GM21717 (cell line): ENCODE measurements around the gene USP2.

Experiments
- ATAC-seq: cut with Tn5 transposase; IDR thresholded peaks from one replicate; pipeline ENCODE4 v1.9.1; 2021; ENCODE audit warnings: mild to moderate bottlenecking, moderate library complexity; ENCODE audit not compliant: unreplicated experiment

USP2 gene

DNA sequence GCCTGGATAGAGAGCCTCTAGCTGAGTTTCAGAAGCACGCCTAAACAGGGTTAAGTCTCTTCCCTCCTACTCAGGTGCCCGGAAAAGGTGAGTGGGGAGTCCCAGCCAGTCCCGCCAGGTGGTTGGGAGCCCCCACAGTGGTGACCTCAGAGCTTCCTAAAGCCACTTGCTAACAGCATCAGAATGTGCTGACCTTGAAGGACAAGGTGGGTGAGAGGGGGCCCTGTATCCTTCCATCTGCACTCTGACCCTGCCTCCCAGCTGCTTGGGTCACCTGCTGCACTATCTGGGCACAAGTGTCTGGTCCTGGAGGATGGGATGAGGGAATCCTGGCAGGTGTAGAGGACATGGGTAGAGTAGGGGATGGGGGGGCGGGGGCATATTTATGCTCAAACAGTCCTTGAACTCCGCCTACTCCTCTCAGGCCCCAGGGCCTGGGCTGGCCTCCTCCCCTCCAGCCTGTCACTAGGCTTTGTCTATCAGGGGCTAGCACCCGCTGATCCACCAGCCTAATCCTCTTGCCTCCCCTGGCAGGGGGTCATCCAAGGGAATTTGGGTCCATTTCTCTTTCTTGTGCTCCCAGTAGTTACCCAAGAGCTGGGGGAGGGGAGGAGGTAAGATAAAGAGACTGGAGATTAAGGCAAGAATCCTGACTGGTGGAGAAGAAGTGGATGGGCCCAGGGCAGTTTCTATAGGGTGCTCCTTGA, 3.4 kb downstream of the USP2 start:
- no peak for ATAC-seq

DNA sequence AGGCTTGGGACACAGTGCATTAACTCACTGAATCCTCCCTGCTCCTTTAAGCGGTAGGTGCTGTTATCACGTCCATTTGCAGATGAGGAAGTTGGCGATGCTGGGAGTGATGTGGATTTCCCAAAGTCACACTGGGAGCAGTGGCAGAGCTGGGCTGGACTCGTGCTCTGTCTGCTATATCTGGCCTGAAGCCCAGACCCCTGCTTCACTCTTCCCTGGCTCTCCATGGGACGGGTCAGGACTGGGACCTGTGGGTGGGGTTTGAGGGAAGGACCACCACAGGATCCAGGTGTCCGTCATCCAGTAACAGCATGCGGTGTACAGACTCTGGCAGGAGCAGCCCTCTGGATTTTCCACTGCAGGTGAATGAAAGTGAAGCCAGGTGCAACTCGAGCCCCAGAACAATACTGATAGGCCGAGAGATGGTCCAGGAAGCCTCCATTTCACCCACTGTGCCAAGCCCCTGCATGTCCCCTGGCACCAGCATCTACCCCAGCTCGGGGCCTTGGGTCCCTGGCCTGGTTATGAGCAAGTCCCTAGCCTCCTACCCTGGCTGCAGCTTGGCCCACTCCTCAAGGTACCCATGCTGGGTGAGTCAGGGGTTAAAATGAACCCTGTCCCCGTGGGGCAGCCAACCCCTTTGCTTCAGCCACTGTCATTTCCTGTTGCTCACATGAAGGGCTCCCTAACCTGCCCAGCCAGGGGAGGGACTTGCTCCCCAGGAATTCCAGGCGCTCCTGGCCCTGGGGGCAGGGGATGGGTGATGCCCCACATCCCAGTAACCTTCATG, 4.2 kb downstream of the USP2 start:
- ATAC-seq: no peak

DNA sequence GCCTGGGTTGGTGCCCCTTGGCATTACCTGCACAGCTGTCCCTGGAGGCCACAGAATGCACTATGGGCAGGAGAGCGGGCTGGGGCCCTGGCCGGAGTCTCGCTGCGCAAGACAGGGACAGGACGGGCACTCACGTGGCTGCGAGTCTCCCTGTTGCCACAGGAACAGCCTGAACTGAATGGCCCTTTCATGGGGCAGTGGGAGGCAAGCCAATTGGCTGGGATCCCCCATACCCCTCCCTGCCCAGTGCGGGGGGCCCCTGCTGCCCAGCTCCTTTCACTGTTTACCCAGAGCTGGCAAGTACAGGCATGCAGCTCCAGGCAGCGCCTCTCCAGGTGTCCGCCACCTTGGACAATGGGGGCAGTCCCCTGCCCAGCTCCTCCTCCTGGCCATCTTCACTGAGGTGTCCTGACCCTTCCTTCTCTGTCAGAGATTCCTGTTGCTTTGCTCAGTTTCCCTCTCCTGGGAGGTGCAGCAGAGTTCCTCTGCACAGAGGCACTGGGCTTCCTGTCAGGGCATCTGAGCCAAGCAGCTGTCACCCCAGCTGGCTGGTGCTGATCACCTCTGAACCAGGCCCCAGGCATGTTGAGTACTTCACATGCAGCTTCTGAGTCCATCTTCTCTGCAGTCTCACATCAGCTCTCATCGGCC, 5.2 kb downstream of the USP2 start:
- ATAC-seq: no peak

DNA sequence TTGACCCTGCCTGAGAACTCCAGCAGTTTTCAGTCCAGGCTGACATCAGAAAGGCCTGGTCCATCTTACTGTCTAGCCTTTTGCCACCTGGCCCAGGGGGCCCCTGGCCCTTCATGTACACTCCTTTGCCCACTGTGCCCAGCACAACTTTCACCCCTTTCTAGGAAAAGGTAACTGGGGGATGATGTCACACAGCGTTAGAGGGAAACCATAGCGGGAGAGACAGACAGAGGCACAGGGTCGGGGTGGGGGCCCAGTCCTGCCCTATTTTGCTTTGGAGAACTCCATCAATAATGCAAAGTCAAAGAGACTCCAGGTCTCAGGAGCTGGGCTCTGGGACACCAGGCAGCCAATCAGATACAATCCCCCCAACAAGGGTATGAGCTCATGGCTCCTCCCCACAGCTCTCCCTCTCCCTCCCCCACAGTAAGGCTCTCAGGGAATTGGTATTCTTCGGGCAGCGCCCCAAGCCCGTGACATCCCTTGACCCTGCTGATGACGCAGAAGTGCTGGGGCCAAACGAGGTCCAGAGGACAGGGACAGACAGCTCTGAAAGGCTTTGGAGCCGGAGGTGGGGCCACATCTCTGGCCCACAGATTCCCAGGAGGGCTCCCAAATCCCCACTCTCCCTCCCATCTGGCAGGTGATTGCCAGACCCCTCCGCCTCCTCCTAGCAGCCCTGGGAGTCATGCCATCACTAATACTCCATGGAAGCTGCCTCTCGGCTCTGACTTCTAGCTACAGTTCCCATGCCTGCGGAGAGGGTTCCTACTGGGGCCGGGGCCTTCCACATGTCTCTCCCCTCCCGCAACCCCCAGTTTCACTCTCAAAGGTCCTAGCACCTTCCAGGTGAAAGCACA, 5.9 kb downstream of the USP2 start:
- ATAC-seq: no peak

DNA sequence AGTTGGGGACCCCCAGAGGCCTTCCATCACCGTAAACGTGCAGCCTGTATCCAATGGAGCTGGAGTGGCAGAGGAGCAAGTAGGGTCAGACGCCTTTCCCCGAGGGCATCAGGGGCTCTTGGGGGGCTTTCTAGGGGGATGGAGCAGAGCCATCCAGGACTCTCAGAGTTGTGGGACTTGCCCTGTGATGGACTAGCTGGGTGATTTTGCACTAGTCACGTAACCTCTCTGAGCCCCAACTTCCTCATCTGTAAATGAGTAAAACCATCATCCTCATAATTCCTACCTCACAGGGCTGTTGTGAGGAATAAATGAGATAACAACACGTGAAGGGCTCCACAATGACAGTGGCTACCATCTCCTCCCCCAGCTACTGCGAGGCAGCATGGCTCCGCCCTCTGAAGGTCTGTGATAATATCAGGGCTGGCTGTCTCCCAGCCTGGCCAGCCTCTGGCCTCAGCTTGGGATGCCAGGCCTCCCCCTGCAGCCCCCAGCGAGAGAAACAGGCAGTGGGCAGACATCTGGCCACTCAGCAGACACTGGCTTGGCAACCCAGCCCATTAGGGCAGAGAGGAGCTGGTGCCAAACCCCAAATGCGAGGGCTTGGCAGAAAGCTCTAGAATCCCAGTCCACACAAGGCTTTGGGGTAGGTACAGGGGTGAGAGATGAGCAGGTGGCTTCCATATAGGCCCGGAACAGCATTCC, 6.7 kb downstream of the USP2 start:
- ATAC-seq: no peak

DNA sequence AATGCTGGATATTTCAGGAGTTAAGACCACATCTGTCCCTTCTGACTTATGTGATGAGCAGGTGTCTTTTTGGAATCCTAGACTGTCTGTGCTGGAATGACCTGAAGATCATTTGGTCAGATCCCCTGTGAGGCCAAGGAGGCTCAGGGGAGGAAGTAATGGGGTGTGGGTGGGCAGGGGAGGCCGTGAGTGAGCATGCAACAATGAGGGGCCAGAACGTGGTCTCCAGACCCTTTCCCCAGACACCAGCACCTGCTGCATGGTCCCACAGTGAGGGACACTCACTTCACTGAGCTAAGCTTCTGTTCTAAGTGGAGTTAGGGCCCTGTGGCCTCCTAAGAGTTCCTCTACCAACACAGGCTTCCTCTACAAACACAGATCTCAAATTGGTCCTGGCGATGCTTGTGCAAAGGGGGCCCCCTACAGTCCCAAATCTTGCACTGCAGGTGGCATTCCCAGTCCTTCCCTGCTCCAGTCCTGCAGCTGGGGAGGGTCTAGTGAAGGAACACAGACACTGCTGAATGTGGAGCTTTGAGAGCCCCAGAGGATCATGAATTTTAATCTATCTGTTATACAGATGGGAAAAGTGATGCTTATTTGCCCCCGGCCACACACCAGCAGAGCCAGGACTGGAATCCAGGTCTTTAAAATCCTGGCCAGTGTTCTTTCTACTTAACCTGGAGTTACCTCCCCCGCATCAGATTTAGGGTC, 7.4 kb downstream of the USP2 start:
- ATAC-seq: no peak

DNA sequence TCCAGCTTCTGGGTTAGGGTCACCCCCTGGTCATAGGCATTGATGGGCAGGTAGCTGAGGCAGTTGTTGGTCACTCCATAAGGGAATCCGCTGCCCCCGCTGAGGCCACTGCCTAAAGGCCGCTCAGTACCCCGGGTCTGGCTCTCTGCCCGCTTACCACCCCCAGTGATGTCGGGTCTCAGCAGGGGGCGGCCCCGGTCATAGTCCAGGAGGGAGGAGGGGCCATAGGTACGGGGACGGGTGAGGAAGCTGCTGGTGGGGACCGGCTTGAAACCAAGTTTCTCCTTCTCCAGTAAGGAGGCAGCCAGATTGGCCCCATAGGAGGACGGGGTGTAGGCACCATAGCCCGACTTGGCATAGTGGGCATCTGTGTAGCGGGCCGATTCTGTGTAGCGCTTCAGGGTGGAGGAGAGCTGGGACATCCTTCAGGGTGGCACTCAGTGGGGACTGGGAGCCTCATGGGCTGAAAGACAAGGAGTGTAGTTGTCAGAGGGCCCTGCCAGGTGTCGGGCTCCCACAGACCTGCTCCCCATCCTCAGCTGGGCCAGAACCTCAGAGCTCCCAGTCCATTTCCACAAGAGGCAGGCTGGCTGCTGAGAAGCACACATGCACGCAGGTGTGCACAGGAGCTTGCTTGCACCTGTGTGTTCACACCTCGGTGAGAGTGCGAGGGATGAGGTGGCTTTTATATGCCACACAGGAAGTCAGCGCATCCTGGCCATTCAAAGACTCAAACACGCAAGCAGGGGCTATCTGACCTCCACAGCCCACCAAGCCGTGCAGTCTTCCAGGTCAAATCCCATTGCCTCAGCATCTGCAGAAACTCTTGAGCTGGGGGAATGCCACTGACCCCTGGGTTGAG, 8.2 kb downstream of the USP2 start:
- no peak for ATAC-seq

DNA sequence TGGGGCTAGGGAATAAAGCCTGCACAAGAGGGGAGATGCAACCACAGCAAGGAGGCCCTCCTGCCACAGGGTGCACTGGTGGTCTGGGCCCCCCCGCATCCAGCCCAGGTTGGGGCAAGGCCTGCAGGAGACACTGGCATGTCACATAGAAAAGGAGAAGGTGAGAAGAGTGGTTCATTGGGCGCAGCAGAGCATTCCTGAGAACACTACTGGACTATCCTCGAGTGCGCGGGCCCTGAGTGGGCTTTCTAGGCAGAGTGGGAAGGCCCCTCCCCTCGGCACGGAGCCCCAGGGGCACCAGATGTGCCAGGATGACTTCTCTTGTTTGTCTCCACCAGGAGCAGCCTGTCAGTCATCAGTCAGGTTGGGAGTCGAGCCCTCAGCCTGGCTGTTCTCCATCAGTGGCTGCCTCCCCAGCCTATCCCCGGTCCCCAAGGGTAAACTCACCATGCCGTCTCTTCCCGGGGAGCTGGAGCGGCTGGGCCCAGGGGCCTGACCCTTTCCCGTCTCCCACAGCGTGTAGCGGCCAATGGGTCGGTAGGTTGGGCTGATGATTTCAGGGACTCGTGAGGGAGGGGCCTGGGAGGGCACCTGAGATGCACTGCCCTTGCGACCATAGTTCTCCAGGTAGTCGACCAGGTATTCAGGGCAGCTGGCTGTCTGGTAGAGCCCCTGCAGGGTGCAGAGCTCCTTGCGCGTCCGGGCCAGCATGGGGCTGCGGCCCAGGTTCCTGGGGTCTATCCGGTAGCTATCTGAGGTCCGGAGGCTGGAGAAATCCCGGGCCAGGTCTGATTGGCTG, 9.0 kb downstream of the USP2 start:
- no peak for ATAC-seq

DNA sequence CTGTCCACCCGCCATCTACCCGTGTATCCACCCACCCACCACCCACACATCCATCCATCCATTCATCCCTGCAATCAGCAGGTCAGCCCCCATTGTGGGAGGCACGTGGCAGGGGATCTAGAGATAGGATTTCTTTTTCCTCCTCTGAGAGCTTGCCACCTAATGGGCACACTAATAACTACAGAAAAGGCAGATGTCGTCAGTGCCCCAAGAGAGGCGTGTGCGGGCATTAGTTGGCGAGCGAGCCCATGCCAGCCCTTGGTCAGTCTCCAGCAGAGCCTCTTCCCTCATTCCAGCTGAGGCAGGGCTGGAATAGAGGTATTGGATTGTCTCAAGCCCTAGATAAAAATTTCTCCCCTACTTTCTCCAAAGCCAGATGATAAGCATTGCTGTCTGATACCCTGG, 9.7 kb downstream of the USP2 start:
- no peak for ATAC-seq

DNA sequence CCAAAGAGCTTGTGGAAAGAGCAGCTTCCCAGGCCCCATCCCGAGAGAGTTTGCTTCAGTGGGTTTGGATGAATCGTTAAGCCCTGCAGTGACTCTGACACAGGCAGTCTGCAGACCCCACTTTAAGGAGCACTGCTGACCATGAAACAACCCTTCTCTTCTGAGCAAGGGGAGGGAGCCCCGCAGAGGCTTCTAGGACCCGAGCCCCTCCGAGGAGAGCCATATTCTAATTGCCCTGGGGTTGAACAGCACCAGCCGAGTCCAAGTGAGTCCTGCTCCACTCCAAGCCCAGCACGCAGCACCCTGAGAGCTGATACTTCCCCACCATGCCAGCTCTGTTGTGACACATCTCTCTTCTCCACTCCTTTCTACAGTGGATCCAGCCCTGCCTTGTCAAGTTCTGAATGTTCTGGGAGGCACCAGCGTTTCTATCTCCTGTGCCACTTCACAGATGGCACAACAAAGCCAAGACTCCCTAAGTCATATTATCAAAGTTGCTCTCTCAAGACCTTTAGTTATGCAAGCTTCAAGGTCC, 10.4 kb downstream of the USP2 start:
- no peak for ATAC-seq

DNA sequence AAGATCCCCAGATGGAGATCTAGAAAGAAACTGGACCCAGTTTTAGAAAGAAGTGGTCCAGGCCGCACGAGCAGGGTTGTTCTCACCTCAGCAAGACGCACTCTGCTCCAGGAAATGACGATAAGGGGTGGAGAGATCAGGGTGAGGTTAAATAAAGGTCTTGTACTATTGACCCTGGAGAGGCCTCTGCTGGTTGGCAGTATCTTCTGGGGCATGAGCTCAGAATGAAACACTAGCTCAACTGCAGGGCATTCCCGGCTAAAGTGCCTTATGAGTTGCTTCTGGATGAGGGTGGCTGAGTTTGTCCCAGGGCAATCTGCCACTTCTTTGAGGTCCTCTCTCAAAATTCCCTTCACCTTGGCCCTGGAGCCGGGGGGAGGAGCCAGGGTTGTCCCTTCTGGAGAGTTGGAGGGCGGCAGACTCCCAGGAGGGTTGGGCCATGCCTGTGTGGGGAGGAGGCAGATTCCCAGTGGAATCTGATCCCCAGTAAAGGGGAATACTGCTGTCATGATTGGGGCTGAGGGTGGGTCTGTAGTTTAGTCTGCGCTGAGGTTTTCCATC, 10.9 kb downstream of the USP2 start:
- no peak for ATAC-seq

DNA sequence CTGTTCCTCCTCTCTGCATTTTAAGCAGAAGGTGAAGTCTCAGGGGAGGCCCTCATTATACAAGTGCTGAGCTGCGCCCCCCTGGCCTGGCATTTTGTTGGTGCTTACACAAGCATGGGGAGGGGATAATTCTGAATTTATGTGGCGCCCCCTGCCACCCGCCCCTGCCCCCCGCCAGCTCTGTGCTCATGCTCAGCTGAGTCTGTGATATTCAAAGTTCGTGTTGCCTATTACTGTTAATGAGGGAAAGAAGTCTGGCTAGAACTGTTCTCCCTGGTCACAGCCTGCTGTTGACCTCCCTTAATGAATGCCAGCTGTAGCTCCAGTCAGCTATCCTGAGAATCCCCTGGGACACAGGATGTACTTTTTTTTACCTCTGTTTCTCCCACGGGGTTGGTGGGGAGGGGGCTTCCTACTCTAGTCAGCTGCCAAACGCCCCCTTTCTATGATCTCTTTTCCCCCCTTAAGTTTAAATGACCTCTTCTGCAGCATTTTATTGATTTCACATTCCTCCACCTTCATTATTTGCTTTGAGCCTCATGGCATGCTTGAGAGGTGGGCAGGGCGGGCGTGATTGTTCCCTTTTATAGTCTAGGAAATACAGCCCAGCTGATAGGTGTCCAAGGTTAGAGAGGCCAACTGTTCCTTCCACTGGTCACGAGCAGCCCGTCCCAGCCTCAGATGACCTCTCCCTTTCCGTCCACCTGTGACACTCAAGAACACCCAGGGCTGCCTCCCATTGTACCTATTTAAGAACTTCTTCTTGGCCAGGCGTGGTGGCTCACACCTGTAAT, 12.2 kb downstream of the USP2 start:
- ATAC-seq: no peak

DNA sequence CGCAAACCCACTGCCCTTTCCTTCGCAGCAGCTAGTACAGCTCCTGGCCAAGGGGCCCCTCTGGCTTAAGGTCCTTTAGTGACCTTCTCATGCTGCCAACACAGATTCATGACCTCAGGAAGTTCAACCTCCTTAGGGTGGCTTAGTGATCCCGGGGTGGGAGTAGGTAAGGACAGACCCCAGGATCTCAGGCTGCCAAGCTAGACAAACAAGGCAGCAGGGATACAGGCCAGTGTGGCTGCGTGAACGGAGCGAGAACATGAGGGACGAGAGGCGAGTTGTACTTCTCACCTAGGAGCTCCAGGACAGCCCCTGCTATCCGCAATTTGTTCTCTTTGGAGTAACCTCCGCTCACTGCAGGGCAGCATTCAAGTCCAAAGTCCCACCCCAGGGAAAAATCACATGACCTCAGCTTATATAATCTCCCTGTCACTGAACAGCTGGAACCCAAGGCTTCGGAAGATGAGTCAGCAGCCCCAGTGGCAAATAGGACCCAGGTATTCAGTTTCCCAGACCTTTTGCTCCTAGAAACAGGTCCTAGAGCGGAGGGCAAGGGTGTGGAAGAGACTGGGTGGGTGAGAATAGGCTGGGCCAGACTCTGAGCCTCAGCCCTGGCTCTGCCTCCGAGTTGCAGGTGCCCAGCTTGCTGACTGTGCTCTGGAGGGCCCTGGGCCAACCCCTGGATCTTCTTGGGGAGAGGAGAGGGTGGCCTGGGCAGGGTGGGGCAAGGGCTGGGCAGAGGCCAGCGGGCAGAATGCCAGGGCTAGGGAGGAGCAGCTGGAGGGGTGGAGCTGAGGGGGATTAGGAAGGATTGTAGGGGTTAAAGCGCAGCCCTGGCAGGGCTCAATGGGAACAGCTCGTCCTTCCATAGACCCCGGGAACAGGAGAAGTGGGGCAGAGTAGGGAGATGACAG, 13.1 kb downstream of the USP2 start:
- no peak for ATAC-seq

DNA sequence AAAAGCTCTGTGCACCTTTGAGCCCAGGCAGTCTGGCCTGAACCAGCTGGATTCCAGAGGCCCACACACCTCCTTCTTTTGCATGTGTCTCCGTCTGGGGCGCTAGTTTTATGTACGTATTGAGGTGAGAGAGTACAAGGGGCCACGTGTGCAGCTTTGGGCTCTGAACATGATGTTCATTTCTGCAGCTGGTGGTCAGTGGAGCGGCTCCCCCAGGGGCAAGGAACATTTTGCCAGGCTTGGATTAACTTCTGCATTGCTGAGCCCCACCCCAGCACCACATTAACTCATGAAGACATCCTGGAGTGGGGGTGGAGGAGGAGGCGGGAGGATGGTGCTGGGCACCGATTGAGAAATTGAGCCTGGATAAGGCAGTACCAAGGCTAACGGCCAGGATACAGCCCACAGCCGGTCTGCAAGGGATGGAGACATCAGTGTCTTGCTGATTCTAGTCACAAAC, 13.8 kb downstream of the USP2 start:
- no peak for ATAC-seq
